HG02885 (cell line): ENCODE results near the gene RHBDL1.
A peak's percentile ranks its signal among the peaks of the same experiment; 100 is the strongest.

Experiments
- ATAC-seq: cut with Tn5 transposase; IDR thresholded peaks from one replicate; pipeline ENCODE4 v1.9.1; 2021; ENCODE audit warnings: mild to moderate bottlenecking; ENCODE audit not compliant: unreplicated experiment, poor library complexity

Gene RHBDL1

GRCh38 chr16:716200-716568 is 40.7 kb downstream of the RHBDL1 start:
- no peak for ATAC-seq

- no peak for ATAC-seq
Observed at GRCh38 chr16:716768-717325, 41.4 kb downstream of the RHBDL1 start.

DNA sequence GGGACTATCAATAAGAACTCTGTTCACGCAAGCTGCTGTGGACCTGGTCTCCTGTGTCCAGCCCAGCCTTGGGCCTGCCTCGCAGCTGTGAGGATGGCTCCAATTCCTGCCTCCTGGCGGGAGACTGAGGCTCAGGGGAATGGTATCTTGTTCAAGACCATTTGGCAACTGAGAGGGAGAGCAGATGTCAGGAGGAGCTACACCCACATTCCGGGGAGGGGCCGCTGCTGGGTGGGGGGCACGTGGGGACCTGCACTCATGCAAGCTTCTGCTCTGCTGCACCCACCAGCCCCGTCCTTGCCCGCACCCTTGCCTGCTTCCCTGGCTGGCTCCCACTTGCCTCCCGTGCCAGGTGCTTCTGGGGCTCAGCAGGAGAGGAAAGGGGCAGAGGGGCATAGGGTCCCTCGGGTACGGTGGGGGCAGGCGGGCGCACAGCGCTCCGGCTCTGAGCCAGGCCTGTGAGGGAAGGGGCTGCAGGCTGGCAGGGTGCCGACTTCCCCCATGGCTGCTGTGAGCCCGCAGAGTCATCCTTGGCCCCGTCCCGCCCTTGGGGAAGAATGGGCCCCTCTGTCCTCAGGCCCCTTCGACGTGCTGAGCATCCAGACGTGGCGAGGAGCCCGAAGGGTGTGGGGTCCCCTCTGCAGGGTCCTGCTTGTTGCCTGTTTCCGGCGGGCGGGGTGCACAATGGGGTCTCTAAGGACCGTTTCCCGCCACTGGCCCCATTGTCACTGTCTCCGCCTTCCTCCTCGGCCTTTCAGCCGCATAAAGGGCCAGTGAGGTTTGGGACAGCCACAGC is 42.2 kb downstream of the RHBDL1 start:
- no peak for ATAC-seq

DNA sequence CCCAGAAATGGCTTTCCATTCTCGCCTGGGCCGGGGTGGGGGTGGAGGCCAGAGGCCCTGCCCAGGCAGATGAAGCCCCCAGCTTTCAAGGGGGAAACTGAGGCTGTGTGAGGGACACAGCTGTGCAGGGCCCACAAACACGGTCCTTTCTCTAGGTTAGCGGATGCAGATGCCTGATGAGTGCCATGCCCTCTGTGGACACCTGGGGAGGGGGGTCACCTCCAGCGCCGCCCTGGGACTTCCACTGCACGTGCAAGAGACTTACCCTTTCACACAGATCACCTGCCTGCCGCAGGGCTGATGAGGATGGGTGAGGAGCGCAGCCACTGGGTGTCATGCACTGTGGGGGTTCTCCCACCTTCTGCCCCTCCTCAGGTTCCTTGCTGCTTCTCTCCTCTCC is 42.9 kb downstream of the RHBDL1 start:
- no peak for ATAC-seq

- ATAC-seq, result no peak
Observed at GRCh38 chr16:718922-719321, 43.5 kb downstream of the RHBDL1 start.

- no peak for ATAC-seq
Observed at GRCh38 chr16:719815-720446, 44.5 kb downstream of the RHBDL1 start.

GRCh38 chr16:720447-720989 is 45.0 kb downstream of the RHBDL1 start:
- ATAC-seq, result peak; percentile 15

DNA sequence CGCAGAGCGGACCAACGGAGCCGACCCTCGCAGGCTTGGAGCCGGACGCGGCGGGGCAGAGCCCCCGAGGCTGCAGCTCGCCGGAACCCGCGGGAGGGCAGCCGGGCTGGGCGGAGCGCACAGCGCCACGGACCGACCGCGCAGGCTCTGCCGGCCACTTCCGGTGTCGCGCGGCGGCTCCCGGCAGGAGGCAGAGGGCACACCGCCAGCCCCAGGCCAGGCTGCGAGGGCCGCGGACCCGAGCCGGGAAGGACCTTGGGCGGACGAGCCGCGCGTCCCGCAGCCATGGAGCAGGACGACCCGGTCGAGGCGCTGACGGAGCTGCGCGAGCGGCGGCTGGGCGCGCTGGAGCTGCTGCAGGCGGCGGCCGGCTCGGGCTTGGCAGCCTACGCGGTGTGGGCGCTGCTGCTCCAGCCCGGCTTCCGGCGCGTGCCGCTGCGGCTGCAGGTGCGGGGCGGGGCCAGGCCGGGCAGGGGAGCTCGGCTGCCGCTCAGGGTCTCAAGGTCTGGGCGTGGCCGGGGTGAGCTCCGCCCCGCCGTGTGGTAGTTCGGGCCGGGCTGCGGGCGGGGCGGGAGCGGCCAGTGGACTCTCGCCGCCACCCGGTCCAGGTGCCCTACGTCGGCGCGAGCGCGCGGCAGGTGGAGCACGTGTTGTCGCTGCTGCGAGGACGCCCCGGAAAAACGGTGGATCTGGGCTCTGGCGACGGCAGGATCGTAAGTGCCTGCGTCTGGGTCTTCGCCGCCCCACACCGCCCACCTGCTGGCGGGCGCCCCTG is 45.7 kb downstream of the RHBDL1 start, which contains the start of gene ANTKMT:
TSS of gene ANTKMT (plus strand) at position 157 of the 775 bp plus-strand sequence. CDS start at position 286, 129 bp downstream.
- ATAC-seq, result peak; percentile 71

DNA sequence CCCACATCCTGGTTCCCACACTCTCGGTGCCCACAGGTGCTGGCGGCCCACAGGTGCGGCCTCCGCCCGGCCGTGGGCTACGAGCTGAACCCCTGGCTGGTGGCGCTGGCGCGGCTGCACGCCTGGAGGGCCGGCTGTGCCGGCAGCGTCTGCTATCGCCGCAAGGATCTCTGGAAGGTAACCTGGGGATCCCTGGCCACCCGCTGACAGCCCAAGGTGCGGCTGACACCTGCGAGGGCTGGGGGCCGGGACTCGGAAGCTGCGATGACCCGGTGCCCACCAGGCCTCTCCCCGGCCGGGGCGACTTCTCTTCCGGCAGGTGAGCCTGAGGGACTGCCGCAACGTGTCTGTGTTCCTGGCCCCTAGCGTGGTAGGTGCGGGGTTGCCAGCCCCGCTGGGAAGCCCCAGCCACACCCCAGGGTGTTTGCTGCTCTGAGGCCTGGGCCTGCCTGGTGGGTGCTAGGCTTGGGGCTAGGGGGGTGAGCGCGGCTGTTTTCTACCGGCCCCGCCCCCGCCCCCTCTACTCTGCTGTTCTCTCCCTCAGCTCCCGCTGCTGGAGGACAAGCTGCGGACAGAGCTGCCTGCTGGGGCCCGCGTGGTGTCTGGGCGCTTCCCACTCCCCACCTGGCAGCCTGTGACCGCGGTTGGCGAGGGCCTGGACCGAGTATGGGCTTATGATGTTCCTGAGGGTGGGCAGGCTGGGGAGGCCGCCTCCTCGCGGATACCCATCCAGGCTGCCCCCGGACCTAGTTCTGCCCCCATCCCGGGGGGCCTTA is 46.5 kb downstream of the RHBDL1 start:
- no peak for ATAC-seq

GRCh38 chr16:722835-723633 is 47.6 kb downstream of the RHBDL1 start:
- no peak for ATAC-seq

- no peak for ATAC-seq
Observed at GRCh38 chr16:723695-724094, 48.2 kb downstream of the RHBDL1 start.

- ATAC-seq, result no peak
Observed at GRCh38 chr16:724188-725040, 48.9 kb downstream of the RHBDL1 start.

- no peak for ATAC-seq
Observed at GRCh38 chr16:725041-725376, 49.5 kb downstream of the RHBDL1 start.

- ATAC-seq, result no peak
Observed at GRCh38 chr16:725463-726187, 50.2 kb downstream of the RHBDL1 start.

- no peak for ATAC-seq
Observed at GRCh38 chr16:726188-726437, 50.6 kb downstream of the RHBDL1 start.

GRCh38 chr16:726438-727290 is 51.2 kb downstream of the RHBDL1 start, which contains the start of the genes CCDC78 and HAGHL:
CCDC78 (minus strand) TSS chr16:726443; CDS start chr16:726367, 76 bp downstream.
HAGHL (plus strand) TSS chr16:727106; CDS start chr16:727510, 404 bp downstream.
- ATAC-seq, result peak; percentile 42
